GM19099 (cell line): Measurements from ENCODE around the gene RYR3.

ENCODE experiments used
- POLR2A ChIP-seq: IDR thresholded peaks from 3 replicates; pipeline ENCODE4 v1.6.1; 2011; ENCODE audit warnings: low read depth; ENCODE audit not compliant: insufficient read length; ENCODE audit errors: extremely low read depth

RYR3 gene

DNA sequence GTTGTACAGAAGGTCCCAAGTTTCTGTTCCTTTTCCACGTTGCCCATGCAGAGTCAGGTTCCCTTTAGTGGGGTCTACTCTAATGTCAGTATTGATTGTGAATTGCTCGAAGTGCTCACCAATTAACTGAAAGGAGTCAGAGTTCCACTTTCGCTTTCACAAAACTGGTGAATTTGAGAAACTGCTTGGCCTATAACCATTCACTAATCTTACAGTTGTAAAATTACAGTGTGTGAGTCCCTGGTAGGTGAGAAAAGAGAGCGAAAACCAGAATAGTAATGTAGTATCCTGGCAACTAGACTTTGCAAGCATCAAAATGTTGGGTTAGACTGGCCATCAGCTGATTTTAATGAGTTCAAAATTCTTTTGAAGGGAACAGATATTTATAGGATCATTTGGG, 420.0 kb downstream of the RYR3 start:
- no peak for TF ChIP-seq POLR2A

DNA sequence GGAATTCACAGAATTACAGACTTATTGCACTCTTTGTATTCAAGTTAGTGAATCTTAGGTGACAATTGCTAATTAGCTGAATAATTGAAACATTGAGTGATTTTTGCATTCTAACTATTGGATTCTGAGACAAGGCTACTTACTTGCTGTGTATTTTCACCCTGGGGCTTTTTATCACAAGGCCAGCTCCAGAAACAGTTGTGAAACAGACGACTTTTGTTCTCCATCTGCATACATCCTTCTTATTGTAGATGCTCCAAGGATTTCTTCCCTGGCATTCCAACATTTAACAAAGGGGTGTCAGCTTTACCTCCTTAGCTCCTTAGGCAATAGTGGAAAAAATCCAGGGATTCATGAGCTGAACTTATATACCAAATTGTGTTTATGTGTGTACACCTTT, 424.4 kb downstream of the RYR3 start:
- TF ChIP-seq POLR2A = no peak

DNA sequence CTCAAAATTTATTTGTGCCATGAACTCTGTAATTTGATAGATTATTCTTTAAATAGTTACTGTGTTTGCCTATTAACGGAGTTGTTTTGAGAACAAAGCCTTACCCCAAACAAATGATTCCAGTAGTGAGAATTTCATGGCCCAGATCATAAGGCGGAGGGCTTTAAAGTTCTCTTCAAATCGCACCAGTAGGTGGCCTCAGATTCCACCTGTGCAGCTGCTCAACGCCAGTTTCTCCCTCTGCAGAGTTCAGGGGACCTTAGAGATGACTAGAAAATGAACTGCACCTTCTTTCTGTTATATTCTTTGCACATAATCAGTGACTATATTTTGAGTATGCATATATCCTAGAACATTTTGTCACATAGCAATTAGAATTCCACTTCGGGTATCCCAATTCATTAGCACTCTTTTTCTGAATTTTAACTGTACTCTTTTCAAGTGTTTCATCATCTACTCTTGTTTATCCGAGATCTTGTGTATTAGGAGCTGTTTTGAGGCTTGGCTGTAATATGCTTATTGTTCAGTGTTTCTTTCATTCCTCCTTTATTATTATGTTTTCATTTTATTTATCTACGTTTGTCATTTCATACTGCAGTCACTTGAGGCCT, 425.0 kb downstream of the RYR3 start:
- no peak for TF ChIP-seq POLR2A

DNA sequence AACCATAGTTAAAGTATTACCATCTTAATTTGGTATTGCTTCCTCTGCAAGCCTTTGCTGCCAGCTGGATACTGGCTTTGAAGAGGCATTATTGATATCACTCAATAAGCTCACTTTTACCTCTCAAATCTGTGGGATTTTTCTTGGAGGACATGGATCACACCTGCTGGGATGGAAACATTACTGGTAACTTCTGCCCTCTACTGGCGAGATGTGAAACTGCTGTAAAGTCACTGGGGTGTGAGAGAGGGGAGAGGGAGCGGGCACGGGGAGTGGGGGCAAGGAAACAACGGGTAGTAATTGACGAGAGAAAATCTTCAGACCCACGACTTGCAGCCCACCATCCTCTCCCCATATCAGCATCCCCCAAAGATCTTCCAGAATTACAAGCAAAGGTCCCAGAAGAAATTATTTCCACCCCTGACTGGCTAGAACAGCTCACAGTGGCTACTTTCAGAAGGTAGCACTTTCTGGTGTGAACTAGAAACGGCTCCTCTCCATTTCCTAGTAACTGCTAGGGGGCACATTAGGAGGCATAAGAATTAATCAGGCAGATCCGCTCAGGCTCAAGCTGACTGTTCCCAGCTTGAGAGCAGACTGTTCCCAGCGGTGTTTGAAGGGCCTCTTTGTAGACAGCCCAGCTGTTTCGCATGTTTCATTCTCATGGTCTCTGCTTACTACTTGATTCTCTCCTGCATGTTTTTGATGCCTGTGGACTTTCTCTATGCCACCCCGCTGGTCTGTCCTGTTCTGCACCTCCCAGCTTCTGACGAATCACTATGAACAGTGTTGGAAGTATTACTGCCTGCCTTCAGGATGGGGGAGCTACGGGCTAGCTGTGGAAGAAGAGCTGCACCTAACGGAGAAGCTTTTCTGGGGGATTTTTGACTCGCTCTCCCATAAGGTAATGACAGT, 427.2 kb downstream of the RYR3 start:
- TF ChIP-seq POLR2A = no peak

DNA sequence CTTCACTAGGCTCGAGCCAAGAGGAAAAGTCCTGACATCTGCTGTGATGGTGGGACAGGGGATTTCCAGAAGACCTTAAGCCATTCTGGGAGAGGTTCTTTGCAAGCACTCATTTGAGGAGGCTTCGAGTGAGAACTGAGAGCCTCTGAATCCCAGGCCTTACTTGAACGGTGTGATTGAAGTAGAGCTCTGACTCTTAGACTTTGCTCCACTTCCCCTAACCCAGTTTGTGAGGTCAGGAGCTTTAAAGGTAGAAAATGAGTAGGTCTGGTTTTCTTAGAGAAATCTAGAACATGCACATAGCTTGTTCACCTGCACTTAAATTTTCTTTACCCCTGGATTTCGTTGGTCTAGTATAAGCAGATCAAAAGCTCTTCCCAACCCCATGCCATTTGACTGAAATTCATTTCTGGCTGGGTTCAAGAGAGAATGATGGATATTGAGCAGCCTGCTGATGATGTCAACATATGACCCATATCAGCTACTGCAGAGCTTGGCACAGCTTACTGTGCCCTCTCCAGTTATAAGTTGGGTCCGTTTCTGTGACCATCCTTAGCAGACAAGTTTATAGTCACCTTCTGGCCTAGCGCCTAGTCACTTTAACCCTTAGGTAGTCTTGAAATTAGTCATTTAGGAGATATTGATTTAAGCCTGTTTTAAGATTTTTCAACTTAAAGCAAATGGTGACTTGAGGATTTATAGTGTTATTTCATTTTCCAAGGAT, 428.3 kb downstream of the RYR3 start:
- no peak for TF ChIP-seq POLR2A

DNA sequence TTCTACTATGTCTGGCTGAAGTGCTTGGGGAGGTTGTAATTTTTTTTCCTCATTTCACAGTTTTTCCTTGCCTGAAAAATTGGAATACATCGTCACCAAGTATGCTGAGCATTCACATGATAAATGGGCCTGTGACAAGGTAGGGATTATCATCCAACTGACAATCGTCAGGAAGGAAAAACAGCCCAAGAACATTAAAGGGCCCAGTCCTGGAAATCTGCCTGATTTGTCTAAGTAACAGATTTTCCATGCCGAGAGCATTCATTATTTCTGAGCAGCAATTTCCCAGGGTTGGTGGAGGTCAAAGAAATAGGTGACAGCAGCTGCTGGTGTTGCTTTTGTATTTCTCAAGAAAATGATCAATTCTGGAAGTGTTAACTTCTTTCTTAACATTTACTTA, 431.5 kb downstream of the RYR3 start:
- TF ChIP-seq POLR2A = no peak

DNA sequence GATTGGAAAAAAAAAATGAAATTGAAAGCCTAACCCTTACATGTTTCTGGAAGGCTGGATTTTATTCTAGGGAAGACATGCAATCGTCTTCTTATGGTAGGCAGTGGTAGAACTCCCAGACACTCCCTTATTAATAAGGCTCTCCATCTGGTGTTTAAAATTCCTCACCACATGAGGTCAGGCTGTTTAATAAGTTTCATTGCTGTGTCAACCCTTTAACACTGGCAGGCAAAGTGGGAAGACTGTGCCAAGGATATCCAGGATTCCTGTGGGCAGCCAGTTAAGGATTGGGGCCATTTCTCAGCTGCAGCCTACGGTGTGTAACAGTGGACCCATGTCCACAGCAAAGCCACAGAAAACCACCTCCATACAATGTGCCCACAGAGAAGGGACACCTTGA, 432.0 kb downstream of the RYR3 start:
- TF ChIP-seq POLR2A = no peak

DNA sequence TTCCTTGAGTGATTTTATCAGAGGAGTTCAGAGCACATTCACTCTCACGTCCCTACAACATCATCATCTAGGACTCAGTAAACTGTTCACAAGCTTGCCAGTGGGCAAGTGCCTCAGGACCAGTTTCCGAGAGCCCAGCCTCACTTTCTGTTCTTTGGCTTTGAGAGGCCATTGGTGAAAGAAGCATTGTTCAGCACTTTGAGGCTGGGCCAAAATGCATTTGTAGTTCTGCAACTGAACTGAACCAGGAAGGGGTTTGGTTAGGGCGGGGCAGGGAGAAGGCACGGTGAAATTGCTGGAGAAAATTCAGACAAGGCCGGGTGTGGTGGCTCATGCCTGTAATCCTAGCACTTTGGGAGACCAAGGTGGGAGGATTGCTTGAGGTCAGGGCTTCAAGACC, 435.4 kb downstream of the RYR3 start:
- no peak for TF ChIP-seq POLR2A

DNA sequence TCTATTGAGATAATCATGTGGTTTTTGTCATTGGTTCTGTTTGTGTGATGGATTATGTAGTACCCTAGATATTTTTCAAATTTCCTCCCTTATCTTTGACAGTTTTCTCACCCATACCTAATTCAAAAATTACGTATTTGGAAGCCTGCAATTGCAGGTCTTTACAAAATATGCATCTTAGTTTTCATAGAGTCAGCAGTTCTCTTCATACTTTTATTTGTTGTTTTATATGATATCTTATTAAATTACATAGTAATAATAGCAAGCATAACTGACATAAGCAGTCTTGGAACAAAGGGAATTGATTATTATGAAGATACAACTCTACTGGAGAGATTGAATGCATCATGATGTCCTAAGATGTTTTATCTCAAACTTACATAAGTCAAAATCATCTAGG, 442.2 kb downstream of the RYR3 start:
- TF ChIP-seq POLR2A = no peak

DNA sequence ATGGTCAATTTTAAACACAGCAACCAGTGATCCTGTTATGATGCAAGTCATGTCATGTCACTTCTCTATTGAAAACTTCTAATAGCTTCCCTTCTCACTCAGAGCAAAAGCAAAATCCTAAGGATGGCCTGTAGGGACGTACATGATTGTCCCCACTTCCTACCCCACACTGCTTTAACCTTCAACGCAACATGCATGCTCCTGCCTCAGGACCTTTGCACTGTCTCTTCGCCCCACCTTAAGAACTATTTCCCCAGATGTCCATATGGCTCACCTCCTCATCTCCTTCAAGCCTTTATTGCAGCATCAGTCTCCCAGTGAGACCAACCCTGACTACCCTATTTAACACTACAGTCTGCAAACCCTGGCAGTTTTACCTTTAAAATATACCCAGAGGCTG, 443.5 kb downstream of the RYR3 start:
- TF ChIP-seq POLR2A = no peak

DNA sequence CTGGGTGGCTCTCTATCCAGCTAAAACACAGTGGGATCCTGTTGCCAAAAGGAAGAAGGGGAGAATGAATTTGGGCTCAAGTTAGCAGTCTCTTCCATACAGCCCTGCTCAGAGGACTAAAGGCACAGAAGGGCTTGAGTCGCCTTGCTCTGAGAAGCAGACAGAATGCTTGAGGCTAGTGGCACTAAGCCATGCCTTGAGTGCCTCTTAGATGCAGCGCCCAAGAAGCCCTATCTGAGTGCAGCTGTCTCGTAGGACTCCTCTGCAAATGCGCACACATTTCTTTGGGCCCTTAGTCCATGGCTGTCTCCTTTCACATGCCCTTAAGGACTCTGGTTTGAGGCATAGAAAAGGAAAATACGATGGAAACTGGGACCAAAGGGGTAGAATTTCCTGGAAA, 446.2 kb downstream of the RYR3 start:
- TF ChIP-seq POLR2A = no peak

DNA sequence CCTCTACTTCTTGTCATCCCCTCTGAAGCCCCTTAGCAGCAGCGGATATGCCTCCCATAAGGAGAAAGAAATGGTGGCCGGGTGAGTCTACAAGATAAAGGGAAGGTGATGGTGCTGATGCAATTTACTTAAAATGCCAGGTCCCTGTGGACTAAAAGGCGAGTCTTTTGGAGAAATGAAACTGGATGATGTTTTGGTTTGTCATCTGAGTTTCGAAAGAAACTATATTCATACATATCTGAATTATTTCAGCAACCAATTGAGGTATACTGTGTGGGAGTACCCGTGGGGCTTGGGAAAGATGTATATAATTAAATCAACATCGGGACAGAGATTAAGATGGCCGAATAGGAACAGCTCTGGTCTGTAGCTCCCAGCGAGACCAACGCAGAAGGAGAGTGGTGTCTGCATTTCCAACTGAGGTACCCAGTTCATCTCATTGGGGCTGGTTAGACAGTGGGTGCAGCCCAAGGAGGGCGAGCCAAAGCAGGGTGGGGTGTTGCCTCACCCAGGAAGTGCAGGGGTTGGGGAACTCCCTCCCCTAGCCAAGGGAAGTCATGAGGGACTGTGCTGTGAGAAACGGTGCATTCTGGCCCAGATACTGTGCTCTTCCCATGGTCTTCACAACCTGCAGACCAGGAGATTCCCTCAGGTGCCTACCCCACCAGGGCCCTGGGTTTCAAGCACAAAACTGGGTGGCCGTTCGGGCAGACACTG, 446.9 kb downstream of the RYR3 start:
- TF ChIP-seq POLR2A = no peak

DNA sequence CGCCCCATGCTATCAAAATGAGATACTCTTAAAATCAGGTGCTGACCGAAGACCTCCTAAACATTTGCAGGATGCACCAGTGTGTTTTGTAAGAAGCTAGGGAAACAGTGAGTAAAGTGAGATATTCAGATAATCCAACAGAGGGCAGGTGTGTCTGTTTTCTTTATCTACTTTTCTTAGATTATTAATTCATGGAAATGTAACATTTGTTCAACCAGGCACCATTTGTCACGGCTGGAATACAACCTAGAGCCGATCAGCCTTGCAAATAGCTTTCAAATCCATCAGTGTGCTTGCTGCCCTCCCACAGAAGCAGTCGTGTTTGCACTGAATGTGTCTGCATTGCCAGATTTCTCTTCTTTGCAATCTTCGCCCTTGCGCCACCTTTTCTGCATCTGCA, 455.6 kb downstream of the RYR3 start:
- no peak for TF ChIP-seq POLR2A

DNA sequence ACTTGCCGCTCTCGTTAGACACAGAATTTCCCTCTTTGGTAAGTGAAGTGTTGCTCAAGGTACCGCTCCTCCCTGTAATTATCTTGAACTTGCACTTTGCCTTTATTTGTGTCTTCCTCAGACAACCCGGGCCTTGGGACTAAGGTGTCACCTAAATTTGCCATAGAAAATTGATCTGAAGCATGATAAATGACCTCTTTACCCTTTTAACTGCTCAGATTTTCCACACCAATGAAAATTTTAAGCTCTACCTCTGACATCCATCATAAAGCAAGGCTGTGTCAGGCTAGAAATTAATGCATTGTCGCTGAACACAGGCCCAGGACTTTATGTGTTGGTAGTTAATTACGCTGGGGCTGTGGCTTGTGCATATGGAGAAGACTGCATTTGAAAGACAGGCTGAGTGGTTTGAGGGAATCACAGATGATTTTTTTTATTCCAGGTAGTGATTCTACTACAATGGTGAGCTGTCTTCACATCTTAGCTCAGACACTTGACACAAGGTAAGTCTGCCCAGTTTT, 458.0 kb downstream of the RYR3 start:
- TF ChIP-seq POLR2A = no peak

DNA sequence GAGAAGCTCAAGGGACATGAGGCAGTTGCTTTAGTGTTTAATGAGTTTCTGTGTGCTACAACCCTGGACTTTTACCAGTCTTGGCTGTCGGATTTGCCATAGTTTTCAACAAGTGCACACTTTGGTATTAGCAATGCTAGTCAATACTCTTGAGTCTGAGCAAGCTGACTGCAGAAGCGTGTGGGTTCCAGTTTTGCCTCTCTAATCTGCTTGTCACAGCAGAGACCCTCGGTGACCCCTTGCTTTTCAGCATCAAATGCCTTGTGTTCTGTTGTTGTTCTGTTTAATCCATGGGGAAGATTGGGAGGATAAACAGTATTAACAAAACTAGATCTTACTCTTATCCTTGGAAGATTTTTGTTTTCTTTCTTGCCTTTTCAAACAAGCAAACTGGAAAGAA, 463.2 kb downstream of the RYR3 start:
- TF ChIP-seq POLR2A = no peak
